CD4-positive, alpha-beta T cell (primary cell): ENCODE data around the gene GLIS1. TPM values are rescaled to one million over a fixed set of nuclear protein-coding genes. Genes with fewer than 3 reads are reported as not detected.

Experiments
- ATAC-seq: fragments of 200-7000 bp; cut with Tn5 transposase; one replicate; pipeline ENCODE4 v1.10.0; 2022; ENCODE audit warnings: mild to moderate bottlenecking; ENCODE audit not compliant: poor library complexity
- CTCF ChIA-PET: fragments of 350-600 bp; sonication (Branson Sonifier 250); formaldehyde crosslinking; loops from one replicate; lab custom pipeline; 2021; ENCODE audit warnings: antibody characterized with exemption, inconsistent platforms; lab: Charles Lee
- POLR2A ChIA-PET: fragments of 350-600 bp; sonication (Branson Sonifier 250); formaldehyde crosslinking; loops from one replicate; lab custom pipeline; 2021; ENCODE audit warnings: antibody characterized with exemption, inconsistent platforms; lab: Charles Lee
- DNase-seq, 14 experiments: peaks; one replicate each; pipeline ENCODE4 v3.0.0-alpha.2; 2013 to 2020; ENCODE audit warnings: mixed read lengths in 2 of 14
- H3K27ac ChIP-seq, 2 donors: one replicate each; pipeline versions ENCODE4 v1.5.1 to v1.7.0; 2013; ENCODE audit warnings: low read length in 2 of 2, low read depth in 1 of 2, mild to moderate bottlenecking in 1 of 2
- H3K27me3 ChIP-seq, 2 experiments: 1 replicate in 1 of 2; 2 replicates in 1 of 2; pipeline versions ENCODE4 v1.6.1 to v1.7.0; 2013; ENCODE audit warnings: low read length in 2 of 2, control low read depth in 1 of 2, mild to moderate bottlenecking in 1 of 2, moderate library complexity in 1 of 2; ENCODE audit not compliant: insufficient read depth in 2 of 2, control insufficient read depth in 1 of 2
- H3K36me3 ChIP-seq: one replicate; pipeline ENCODE4 v1.6.1; 2013; ENCODE audit warnings: low read length, control low read depth; ENCODE audit not compliant: insufficient read depth
- H3K4me1 ChIP-seq: one replicate; pipeline ENCODE4 v1.6.1; 2013; ENCODE audit warnings: low read length, control low read depth; ENCODE audit not compliant: insufficient read depth
- H3K4me3 ChIP-seq: one replicate; pipeline ENCODE4 v1.5.1; 2013; ENCODE audit warnings: mild to moderate bottlenecking, low read length, moderate library complexity
- H3K9me3 ChIP-seq, 2 experiments: 1 replicate in 1 of 2; 2 replicates in 1 of 2; pipeline versions ENCODE4 v1.6.1 to v1.7.0; 2013; ENCODE audit warnings: low read length in 2 of 2, mild to moderate bottlenecking in 2 of 2, control low read depth in 1 of 2, moderate library complexity in 1 of 2; ENCODE audit not compliant: control insufficient read depth in 1 of 2, insufficient read depth in 1 of 2
- H3K27ac Mint-ChIP-seq: one replicate; pipeline ENCODE4 v1.8.0; 2020; ENCODE audit warnings: mixed read lengths
- H3K27me3 Mint-ChIP-seq: one replicate; pipeline ENCODE4 v1.8.0; 2021; ENCODE audit warnings: mixed read lengths
- H3K36me3 Mint-ChIP-seq: one replicate; pipeline ENCODE4 v1.8.0; 2021; ENCODE audit warnings: low read depth, mixed read lengths
- H3K4me1 Mint-ChIP-seq: one replicate; pipeline ENCODE4 v1.8.0; 2021; ENCODE audit warnings: low read depth, mixed read lengths
- H3K4me3 Mint-ChIP-seq: one replicate; pipeline ENCODE4 v1.8.0; 2020; ENCODE audit warnings: mild to moderate bottlenecking, mixed read lengths
- H3K9me3 Mint-ChIP-seq: one replicate; pipeline ENCODE4 v1.8.0; 2020; ENCODE audit warnings: mixed read lengths
- CTCF ChIP-seq: fragments of 200-600 bp; IDR thresholded peaks from one replicate; pipeline ENCODE4 v1.8.0; 2022; ENCODE audit warnings: antibody characterized with exemption, mild to moderate bottlenecking
- intact Hi-C, 2 experiments: fragments of 100-400 bp; cut with DNase I in 1 of 2; cut with micrococcal nuclease in 1 of 2; formaldehyde crosslinking; loops; one replicate each; pipeline versions ENCODE4 v1.15.1 to v1.9.0; 2023 to 2025; cut with DNase I, micrococcal nuclease
- total RNA-seq, 174 experiments: library from RNA in 2 of 174; stranded (reverse) in 2 of 174; gene quantifications; one replicate each; pipeline ENCODE4 v1.2.3 and lab custom pipeline; 2021 to 2026

GLIS1 gene
- total RNA-seq, 2 experiments from 2014 or later, result not detected

DNA sequence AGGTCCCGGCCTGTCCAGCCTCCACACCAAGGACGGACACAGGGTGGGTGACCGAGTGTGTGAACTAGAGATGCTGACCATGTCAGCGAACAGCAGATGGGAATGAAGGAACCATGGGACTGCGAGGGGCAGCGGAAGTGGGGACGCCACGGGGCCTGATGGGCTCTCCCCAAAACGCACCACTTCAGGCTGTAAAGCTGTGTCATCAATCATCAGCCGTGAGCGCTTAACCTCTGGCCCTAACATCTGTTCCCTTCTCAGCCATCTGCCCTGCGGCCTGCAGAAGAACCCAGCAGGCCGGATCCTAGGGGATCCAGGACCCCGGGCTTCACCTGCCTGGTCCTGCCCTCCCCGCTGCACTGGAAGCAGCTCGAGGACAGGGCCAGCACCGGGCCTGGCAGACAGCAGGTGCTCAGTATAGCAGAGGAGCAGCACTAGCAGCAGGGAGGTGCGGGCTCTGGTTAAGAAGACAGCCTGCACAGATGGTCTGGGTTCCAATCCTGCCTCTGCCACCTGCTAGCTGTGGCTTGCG, 221.1 kb downstream of the GLIS1 start:
- Histone ChIP-seq H3K9me3 (no peaks in the 10 kb centered on the region), H3K36me3 (no peaks in the 10 kb centered on the region), H3K4me1 (no peaks in the 10 kb centered on the region), H3K4me3 (no peak overlapping the region), H3K27me3 (no peaks in the 10 kb centered on the region), H3K27ac (no peak overlapping the region)
- no peaks in the 10 kb centered on the region for H3K4me1 Mint-ChIP-seq
- intact Hi-C loops, result no loop called here
- no peak overlapping the region for H3K27ac Mint-ChIP-seq
- TF ChIP-seq CTCF, result no peak
- ChIA-PET POLR2A (no interaction called here), CTCF (no interaction called here)
- no peak for DNase-seq
- no peaks in the 10 kb centered on the region for H3K27me3 Mint-ChIP-seq
- H3K9me3 Mint-ChIP-seq, result no peaks in the 10 kb centered on the region
- H3K4me3 Mint-ChIP-seq, result no peak overlapping the region
- no peaks in the 10 kb centered on the region for H3K36me3 Mint-ChIP-seq
- no peak for ATAC-seq

- DNase-seq (no peak), ATAC-seq (no peak)
- no peaks in the 10 kb centered on the region for H3K9me3 Mint-ChIP-seq
- no peaks in the 10 kb centered on the region for H3K4me1 Mint-ChIP-seq
- no peaks in the 10 kb centered on the region for H3K36me3 Mint-ChIP-seq
- intact Hi-C loops, result no loop called here
- H3K27ac Mint-ChIP-seq, result no peak overlapping the region
- Histone ChIP-seq H3K9me3 (no peaks in the 10 kb centered on the region), H3K4me3 (no peak overlapping the region), H3K27me3 (no peaks in the 10 kb centered on the region), H3K36me3 (no peaks in the 10 kb centered on the region), H3K4me1 (no peaks in the 10 kb centered on the region), H3K27ac (no peak overlapping the region)
- ChIA-PET CTCF (no interaction called here), POLR2A (no interaction called here)
- H3K27me3 Mint-ChIP-seq, result no peaks in the 10 kb centered on the region
- H3K4me3 Mint-ChIP-seq, result no peak overlapping the region
- TF ChIP-seq CTCF, result no peak
Observed at GRCh38 chr1:53517109-53517508, 221.9 kb downstream of the GLIS1 start.

DNA sequence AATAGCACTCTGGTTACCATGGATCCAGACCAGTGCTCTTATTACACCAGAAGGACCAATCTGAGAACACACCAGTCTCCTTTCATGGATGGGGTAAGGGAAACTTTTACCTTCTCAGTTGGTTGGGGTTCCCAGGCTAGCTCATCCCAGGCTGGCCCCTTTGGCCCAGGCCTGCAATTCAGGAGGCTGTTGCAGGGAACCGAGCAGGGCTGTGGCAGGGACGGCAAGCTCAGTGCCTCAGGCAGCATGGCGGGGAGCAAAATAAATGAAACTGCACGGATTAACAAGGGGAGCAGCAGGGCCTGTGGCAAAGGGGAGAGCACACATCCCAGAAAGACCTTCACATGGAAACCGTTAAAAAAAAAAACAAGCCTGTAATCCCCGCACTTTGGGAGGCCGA, 222.8 kb downstream of the GLIS1 start:
- ATAC-seq, result no peak
- Mint-ChIP-seq H3K36me3 (no peaks in the 10 kb centered on the region), H3K27ac (no peak overlapping the region), H3K27me3 (no peaks in the 10 kb centered on the region), H3K4me3 (no peak overlapping the region), H3K9me3 (no peaks in the 10 kb centered on the region), H3K4me1 (no peaks in the 10 kb centered on the region)
- ChIA-PET CTCF (no interaction called here), POLR2A (no interaction called here)
- Histone ChIP-seq H3K4me1 (no peaks in the 10 kb centered on the region), H3K27me3 (no peaks in the 10 kb centered on the region), H3K36me3 (no peaks in the 10 kb centered on the region), H3K9me3 (no peaks in the 10 kb centered on the region), H3K27ac (no peak overlapping the region), H3K4me3 (no peak overlapping the region)
- no peak for TF ChIP-seq CTCF
- intact Hi-C loops, result no loop called here
- no peak for DNase-seq
